Measurements from ENCODE around the gene TAF7. TPM values are rescaled to one million over a fixed set of nuclear protein-coding genes. Genes with fewer than 3 reads are reported as not detected.
"Not testable (repeated sequence)": the region's sequence is repeated elsewhere in the genome, so short reads cannot be mapped to it uniquely, and the experiment has no call there.

TAF7 gene, protein sequence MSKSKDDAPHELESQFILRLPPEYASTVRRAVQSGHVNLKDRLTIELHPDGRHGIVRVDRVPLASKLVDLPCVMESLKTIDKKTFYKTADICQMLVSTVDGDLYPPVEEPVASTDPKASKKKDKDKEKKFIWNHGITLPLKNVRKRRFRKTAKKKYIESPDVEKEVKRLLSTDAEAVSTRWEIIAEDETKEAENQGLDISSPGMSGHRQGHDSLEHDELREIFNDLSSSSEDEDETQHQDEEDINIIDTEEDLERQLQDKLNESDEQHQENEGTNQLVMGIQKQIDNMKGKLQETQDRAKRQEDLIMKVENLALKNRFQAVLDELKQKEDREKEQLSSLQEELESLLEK
- 10 to 100 TPM; 57.9 to 63.1 TPM for total RNA-seq
- long read RNA-seq, donor 1, transcript TAF7-201 (1 exons, 2,334 nt), result major isoform, 33 of 34 reads
- long read RNA-seq, donor 1, partial matches to known transcripts, result 0 of 34 reads
- long read RNA-seq, donor 1, other reads (novel, unspliced or antisense), result 1 of 34 reads
- long read RNA-seq, donor 2, transcript TAF7-201 (1 exons, 2,334 nt), result major isoform, 232 of 232 reads
- long read RNA-seq, donor 2, partial matches to known transcripts, result 0 of 232 reads
- long read RNA-seq, donor 2, other reads (novel, unspliced or antisense), result 0 of 232 reads

DNA sequence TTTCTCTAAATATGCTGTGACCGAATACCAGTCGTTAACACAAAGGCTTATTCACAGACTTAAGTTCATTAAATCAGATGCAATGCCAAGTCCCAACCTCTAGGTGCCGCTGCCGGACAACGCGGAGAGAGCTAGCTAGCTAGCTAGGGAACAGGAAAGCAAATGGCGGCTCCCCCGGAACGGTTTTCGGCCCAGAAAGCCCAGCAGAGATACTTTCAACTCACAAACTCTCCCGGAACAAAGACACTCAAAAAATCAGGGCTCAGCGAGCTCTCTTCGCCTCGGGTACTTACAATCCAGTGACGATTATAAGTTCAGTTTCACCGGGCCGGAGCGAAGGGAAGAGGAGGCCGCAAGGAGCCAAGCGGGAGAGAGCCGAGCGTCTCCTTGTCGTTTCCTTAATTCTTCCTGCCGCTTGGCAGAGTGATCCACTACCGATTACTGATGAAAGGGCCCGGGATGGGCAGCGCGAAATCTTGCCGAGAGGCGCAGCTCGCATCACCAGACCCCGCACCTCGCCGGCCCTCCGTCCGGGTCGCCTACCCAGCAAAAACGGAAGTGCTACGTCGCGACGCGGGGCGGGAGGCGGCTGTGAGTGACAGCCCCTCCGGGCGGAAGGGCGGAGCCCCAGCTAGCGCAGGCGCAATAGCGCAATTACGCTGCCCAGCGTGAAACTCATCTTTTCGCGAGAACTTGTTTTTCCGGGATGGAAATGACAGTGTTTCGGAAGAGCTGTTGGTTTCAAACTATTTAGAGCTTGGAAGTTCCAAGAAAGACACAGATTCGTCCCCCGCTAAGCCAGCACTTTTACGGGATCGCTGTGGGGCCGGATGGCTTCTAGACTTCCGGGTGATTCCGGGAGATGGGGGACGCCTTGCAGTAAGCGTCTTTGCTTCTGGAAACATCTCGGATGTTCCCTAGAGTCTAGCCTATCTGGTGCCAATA, at the start of gene TAF7:
TAF7 (minus strand) TSS at position 560 of the 945 bp plus-strand sequence. CDS start 740 bp downstream, outside the sequence.
- intact Hi-C loops (cut with DNase I), result loop anchor here (10.0 kb wide), 2 partner anchors 204 to 244 kb away; no protein-coding TSS in a partner anchor
- DNase-seq (ENCODE audit: low spot score), result peak; percentile 98

DNA sequence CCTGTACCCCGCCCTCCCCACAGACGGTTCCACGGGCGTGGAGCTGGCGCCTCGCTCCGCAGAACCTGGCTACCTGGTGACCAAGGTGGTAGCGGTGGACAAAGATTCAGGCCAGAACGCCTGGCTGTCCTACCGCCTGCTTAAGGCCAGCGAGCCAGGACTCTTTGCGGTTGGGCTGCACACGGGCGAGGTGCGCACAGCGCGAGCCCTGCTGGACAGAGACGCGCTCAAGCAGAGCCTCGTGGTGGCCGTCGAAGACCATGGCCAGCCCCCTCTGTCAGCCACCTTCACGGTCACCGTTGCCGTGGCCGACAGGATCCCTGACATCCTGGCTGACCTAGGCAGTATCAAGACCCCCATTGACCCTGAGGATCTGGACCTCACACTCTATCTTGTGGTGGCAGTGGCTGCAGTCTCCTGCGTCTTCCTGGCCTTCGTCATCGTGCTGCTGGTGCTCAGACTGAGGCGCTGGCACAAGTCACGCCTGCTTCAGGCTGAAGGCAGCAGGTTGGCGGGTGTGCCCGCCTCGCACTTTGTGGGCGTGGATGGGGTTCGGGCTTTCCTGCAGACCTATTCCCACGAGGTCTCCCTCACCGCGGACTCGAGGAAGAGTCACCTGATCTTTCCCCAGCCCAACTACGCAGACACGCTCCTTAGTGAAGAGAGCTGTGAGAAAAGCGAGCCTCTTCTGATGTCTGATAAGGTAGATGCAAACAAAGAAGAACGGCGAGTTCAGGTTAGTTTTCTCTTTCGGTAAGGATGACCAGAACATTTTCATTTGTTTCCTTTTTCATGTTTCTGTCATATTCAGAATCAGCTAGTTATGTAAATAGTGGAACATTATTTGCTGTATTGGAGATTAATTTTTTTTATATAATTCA, 45.7 kb upstream of the TAF7 start:
- intact Hi-C loops (cut with DNase I), result no loop called here

DNA sequence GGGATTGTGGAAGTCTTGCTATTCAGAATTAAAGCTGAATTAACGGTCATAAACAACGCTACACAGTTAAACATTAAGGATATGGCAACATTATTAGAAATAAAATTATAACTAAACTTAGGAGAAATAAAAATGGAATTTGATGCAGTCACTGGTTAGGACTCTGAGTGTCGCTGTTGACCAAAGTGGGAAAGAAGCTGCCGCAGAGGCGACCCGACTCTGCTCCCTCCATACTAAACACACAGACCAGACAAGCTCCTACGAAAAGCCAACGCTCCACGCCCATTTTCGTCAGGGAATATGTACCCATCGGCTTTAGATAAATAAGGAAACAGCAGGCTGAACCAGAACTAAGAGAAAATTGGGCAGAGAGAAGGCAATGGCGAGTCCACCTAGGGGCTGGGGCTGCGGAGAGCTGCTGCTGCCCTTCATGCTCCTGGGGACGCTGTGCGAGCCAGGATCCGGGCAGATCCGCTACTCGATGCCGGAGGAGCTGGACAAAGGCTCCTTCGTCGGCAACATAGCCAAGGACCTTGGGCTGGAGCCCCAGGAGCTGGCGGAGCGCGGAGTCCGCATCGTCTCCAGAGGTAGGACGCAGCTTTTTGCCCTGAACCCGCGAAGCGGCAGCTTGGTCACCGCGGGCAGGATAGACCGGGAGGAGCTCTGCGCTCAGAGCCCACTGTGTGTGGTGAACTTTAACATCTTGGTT, 43.5 kb upstream of the TAF7 start, which contains the start of gene PCDHGA5:
PCDHGA5 (plus strand) TSS at position 211 of the 709 bp plus-strand sequence; CDS start at position 380, 169 bp downstream.
- no peak for DNase-seq (ENCODE audit: low spot score)

More for the DNA sequence above, 45.7 kb upstream of the TAF7 start:
- no peak for DNase-seq (ENCODE audit: low spot score)

DNA sequence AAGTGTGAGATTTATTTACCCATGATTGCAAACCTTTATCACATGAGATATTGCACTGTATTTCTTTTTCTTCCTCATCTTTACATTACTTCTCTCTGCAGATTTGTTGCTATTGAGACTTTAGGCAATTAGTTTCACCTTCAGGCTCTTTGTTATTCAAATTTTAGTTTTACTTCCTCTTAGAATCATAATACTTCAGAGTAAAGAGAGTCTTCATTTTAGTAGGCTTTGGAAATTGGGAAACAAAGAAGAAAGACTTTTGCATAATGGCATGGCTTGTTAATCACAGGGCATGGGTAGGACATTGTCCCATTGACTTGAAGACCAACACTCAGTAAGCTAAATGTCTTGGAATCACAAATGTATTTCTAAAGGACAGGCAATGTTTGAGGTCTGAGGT, 42.1 kb upstream of the TAF7 start:
- intact Hi-C loops (cut with DNase I), result loop anchor here in 1 of 2 donors (2.0 kb wide), 1 partner anchor 26 kb away; no protein-coding TSS in a partner anchor
- no peak for DNase-seq (ENCODE audit: low spot score)

More for the DNA sequence above, 43.5 kb upstream of the TAF7 start, which contains the start of gene PCDHGA5:
- intact Hi-C loops (cut with DNase I), result loop anchor here in 1 of 2 donors (2.0 kb wide), 1 partner anchor 27 kb away; no protein-coding TSS in a partner anchor

DNA sequence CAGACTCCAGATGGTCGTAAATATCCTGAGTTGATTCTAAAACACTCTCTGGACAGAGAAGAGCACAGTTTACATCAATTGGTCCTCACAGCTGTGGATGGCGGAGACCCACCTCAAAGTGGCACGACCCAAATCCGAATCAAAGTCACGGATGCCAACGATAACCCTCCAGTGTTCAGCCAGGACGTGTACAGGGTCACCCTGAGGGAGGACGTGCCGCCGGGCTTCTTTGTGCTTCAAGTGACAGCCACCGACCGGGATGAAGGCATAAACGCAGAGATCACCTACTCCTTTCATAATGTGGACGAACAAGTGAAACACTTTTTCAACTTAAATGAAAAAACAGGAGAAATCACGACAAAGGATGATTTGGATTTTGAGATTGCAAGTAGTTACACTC, 40.1 kb upstream of the TAF7 start:
- intact Hi-C loops (cut with DNase I), result no loop called here
- DNase-seq (ENCODE audit: low spot score), result no peak

DNA sequence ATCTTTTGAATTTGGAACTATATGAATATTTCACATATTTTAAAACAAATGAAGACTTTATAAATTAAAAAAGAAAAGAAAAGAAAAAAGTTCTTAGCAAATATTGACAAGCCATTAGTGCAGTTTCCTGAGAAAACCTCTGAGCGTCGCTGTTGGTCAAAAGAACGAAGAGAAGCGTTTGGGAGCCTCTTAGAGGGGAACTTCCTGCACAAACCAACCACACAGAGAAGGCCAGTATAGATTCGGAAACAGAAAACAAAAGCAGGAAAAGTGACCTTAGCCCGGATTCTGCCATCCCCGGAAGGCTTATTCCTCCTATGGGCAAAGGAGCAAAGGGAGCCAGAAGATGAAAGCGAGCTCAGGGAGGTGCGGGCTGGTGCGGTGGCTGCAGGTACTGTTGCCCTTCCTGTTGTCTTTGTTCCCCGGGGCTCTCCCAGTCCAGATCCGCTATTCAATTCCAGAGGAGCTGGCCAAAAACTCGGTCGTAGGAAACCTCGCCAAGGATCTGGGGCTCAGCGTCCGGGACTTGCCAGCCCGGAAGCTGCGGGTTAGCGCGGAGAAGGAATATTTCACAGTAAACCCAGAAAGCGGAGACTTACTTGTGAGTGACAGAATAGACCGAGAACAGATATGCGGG, 39.3 kb upstream of the TAF7 start, which contains the start of gene PCDHGB2:
PCDHGB2 (plus strand) TSS at position 205 of the 637 bp plus-strand sequence; CDS start at position 347, 142 bp downstream.
- intact Hi-C loops (cut with DNase I), result no loop called here
- no peak for DNase-seq (ENCODE audit: low spot score)

DNA sequence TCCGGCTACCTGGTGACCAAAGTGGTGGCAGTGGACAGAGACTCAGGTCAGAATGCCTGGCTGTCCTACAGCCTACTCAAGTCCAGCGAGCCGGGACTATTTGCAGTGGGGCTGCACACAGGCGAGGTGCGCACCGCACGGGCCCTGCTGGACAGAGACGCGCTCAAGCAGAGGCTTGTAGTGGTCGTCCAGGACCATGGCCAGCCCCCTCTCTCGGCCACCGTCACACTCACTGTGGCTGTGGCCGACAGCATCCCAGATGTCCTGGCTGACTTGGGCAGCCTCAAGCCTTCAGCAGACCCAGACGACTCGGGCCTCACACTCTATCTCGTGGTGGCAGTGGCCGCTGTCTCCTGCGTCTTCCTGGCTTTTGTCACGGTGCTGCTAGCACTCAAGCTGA, 36.4 kb upstream of the TAF7 start:
- intact Hi-C loops (cut with DNase I), result no loop called here
- no peak for DNase-seq (ENCODE audit: low spot score)

DNA sequence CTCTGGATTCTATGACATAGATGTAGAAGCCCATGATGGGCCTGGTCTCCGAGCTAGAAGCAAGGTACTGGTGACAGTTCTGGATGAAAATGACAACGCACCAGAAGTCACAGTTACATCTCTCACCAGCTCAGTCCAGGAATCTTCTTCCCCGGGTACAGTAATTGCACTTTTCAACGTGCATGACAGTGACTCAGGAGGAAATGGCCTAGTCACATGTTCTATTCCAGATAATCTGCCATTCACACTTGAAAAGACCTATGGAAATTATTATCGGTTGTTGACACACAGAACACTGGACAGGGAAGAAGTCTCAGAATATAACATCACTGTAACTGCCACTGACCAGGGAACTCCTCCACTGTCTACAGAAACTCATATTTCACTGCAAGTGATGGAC, 35.5 kb upstream of the TAF7 start:
- intact Hi-C loops (cut with DNase I), result no loop called here
- DNase-seq (ENCODE audit: low spot score), result no peak

DNA sequence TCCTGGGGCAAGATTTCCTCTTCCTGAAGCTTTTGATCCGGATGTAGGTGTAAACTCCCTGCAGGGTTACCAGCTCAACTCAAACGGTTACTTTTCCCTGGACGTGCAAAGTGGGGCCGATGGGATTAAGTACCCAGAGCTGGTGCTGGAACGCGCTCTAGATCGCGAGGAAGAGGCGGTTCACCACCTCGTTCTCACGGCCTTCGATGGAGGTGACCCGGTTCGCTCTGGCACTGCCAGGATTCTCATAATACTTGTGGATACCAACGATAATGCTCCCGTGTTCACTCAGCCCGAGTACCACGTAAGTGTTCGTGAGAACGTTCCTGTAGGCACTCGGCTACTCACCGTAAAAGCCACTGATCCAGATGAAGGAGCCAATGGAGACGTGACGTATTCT, 35.1 kb upstream of the TAF7 start:
- intact Hi-C loops (cut with DNase I), result no loop called here
- DNase-seq (ENCODE audit: low spot score), result no peak

DNA sequence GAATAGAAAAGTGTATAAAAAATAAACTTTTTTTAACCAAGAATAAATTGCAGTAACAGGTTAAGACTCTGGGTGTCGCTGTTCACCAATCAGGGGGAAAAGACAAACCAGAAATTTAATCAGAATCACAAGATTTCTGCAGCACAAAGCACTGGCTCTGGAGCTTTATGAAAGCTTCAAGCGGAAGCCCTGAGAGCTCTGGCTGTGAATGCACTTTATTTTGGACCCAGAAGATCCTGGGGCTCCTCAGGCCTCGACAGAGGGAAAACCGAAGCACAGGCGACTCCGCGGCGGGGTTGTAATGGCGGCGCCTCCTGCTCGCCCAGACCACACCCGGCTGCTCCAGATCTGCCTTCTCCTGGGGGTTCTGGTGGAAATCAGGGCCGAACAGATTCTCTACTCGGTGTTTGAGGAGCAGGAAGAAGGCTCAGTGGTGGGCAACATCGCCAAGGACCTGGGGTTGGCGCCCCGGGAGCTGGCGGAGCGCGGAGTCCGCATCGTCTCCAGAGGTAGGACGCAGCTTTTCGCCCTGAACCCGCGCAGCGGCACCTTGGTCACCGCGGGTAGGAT, 34.4 kb upstream of the TAF7 start, which contains the start of gene PCDHGA4:
PCDHGA4 (plus strand) TSS at position 122 of the 570 bp plus-strand sequence; CDS start at position 209, 87 bp downstream.
- no peak for DNase-seq (ENCODE audit: low spot score)

DNA sequence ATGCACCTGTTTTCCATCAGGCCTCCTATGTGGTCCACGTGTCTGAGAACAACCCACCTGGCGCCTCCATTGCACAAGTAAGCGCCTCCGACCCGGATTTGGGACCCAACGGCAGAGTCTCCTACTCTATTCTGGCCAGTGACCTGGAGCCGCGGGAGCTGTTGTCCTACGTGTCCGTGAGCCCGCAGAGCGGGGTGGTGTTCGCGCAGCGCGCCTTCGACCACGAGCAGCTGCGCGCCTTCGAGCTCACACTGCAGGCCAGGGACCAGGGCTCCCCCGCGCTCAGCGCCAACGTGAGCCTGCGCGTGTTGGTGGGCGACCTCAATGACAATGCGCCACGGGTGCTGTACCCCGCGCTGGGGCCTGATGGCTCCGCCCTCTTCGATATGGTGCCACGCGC, 31.0 kb upstream of the TAF7 start:
- intact Hi-C loops (cut with DNase I), result no loop called here
- DNase-seq (ENCODE audit: low spot score), result no peak

More for the DNA sequence above, 34.4 kb upstream of the TAF7 start, which contains the start of gene PCDHGA4:
- intact Hi-C loops (cut with DNase I), result no loop called here

DNA sequence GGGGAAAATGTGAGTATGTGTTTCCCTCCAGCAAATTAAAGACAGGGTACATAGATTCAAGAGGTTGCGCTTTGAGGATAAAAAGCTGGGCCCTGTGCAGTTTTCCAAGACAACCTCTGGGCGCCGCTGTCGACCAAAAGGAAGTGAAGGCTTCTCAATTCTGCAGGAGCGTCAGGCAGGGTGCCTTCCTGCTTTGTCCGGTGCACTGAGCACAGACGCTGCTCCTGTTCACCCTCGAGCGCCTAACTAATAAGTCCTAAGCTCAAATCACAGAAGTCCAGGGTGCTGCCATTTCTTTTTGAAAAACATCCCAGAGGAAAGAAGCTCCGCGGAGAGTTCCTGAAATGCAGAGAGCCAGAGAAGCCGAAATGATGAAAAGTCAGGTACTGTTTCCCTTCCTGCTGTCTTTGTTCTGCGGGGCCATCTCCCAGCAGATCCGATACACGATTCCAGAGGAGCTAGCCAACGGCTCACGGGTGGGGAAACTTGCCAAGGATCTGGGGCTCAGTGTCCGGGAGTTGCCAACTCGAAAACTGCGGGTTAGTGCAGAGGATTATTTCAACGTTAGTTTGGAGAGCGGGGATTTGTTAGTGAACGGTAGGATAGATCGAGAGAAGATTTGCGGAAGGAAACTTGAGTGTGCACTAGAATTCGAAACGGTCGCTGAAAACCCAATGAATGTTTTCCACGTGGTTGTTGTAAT, 29.5 kb upstream of the TAF7 start, which contains the start of gene PCDHGB1:
PCDHGB1 (plus strand) TSS at position 183 of the 703 bp plus-strand sequence; CDS start at position 345, 162 bp downstream.
- no peak for DNase-seq (ENCODE audit: low spot score)
- intact Hi-C loops (cut with DNase I), result no loop called here

DNA sequence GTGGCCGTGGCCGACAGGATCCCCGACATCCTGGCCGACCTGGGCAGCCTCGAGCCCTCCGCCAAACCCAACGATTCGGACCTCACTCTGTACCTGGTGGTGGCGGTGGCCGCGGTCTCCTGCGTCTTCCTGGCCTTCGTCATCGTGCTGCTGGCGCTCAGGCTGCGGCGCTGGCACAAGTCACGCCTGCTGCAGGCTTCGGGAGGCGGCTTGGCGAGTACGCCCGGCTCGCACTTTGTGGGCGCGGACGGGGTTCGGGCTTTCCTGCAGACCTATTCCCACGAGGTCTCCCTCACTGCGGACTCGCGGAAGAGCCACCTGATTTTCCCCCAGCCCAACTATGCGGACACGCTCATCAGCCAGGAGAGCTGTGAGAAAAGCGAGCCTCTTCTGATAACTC, 25.4 kb upstream of the TAF7 start:
- intact Hi-C loops (cut with DNase I), result not testable (repeated sequence)

DNA sequence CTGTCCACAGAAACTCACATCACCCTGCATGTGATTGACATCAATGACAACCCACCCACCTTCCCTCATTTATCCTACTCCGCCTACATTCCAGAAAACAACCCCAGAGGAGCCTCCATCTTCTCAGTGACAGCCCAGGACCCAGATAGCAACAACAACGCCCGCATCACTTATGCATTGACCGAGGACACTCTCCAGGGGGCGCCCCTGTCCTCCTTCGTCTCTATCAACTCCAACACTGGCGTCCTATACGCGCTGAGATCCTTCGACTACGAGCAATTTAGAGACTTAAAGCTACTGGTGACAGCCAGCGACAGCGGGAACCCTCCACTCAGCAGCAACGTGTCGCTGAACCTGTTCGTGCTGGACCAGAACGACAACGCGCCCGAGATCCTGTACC, 24.7 kb upstream of the TAF7 start:
- DNase-seq (ENCODE audit: low spot score), result peak; percentile 36
- intact Hi-C loops (cut with DNase I), result no loop called here

More for the DNA sequence above, 25.4 kb upstream of the TAF7 start:
- peak; percentile 47 for DNase-seq (ENCODE audit: low spot score)

DNA sequence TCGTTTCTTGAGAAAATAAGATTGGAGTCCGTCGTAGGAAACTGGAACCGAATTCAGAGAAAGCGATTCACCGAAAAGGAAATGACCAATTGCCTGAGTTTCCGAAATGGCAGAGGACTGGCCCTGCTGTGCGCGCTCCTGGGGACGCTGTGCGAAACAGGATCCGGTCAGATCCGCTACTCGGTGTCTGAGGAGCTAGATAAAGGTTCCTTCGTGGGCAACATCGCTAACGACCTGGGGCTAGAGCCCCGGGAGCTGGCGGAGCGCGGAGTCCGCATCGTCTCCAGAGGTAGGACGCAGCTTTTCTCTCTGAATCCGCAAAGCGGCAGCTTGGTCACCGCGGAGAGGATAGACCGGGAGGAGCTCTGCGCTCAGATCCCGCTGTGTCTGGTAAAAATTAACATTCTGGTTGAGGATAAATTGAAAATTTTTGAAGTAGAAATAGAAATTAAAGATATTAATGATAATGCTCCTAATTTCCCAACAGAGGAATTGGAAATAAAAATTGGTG, 23.4 kb upstream of the TAF7 start:
- intact Hi-C loops (cut with DNase I), result no loop called here
- no peak for DNase-seq (ENCODE audit: low spot score)

All from posterior vena cava (tissue), 2 donors.